Measurements from ENCODE around the gene AKAP8.

AKAP8 gene

GRCh38 chr19:15331419-15332310, 47.9 kb downstream of the AKAP8 start:
- H3K9ac ChIP-seq (ENCODE audit: low read length), result peak overlapping the region; percentile 95
- H3K27me3 ChIP-seq (ENCODE audit: control insufficient read depth, insufficient read depth, low read length), result no peaks in the 10 kb centered on the region
- H3K36me3 ChIP-seq (ENCODE audit: control insufficient read depth, insufficient read depth, low read length), result no peaks in the 10 kb centered on the region
- H3K4me3 ChIP-seq (ENCODE audit: low read depth, low read length), result peak overlapping the region; percentile 97
- H3K9me3 ChIP-seq (ENCODE audit: control insufficient read depth, insufficient read depth, low read depth, low read length), result no peaks in the 10 kb centered on the region
- peaks cover 7% of the 10 kb centered on the region; the same call in 1 of the 2 replicates for H3K4me1 ChIP-seq (ENCODE audit: control insufficient read depth, insufficient read depth, low read length)
- H3K27ac ChIP-seq (ENCODE audit: low read depth, low read length), result peak overlapping the region; percentile 93

- Histone ChIP-seq H3K9ac (ENCODE audit: low read length) (peak overlapping the region; percentile 95), H3K36me3 (ENCODE audit: control insufficient read depth, insufficient read depth, low read length) (no peaks in the 10 kb centered on the region)
Observed at GRCh38 chr19:15330801-15331418, 48.7 kb downstream of the AKAP8 start.

GRCh38 chr19:15328312-15328711, 51.3 kb downstream of the AKAP8 start:
- H3K4me1 ChIP-seq (ENCODE audit: control insufficient read depth, insufficient read depth, low read length), result peaks cover 23% of the 10 kb centered on the region
- H3K4me3 ChIP-seq (ENCODE audit: low read depth, low read length), result no peak overlapping the region
- H3K36me3 ChIP-seq (ENCODE audit: control insufficient read depth, insufficient read depth, low read length), result no peaks in the 10 kb centered on the region
- H3K9me3 ChIP-seq (ENCODE audit: control insufficient read depth, insufficient read depth, low read depth, low read length), result no peaks in the 10 kb centered on the region
- H3K9ac ChIP-seq (ENCODE audit: low read length), result no peak overlapping the region
- H3K27me3 ChIP-seq (ENCODE audit: control insufficient read depth, insufficient read depth, low read length), result no peaks in the 10 kb centered on the region
- H3K27ac ChIP-seq (ENCODE audit: low read depth, low read length), result no peak overlapping the region

More at GRCh38 chr19:15330801-15331418, 48.7 kb downstream of the AKAP8 start:
- peak overlapping the region; percentile 97 for H3K4me3 ChIP-seq (ENCODE audit: low read depth, low read length)
- H3K27ac ChIP-seq (ENCODE audit: low read depth, low read length), result peak overlapping the region; percentile 93
- H3K4me1 ChIP-seq (ENCODE audit: control insufficient read depth, insufficient read depth, low read length), result peaks cover 9% of the 10 kb centered on the region; the same call in 1 of the 2 replicates
- no peaks in the 10 kb centered on the region for H3K27me3 ChIP-seq (ENCODE audit: control insufficient read depth, insufficient read depth, low read length)
- no peaks in the 10 kb centered on the region for H3K9me3 ChIP-seq (ENCODE audit: control insufficient read depth, insufficient read depth, low read depth, low read length)

- no peak overlapping the region for H3K4me3 ChIP-seq (ENCODE audit: low read depth, low read length)
- H3K27ac ChIP-seq (ENCODE audit: low read depth, low read length), result no peak overlapping the region
- peak overlapping the region; percentile 17 for H3K9ac ChIP-seq (ENCODE audit: low read length)
- peaks cover 23% of the 10 kb centered on the region for H3K4me1 ChIP-seq (ENCODE audit: control insufficient read depth, insufficient read depth, low read length)
- no peaks in the 10 kb centered on the region for H3K9me3 ChIP-seq (ENCODE audit: control insufficient read depth, insufficient read depth, low read depth, low read length)
- H3K27me3 ChIP-seq (ENCODE audit: control insufficient read depth, insufficient read depth, low read length), result no peaks in the 10 kb centered on the region
- H3K36me3 ChIP-seq (ENCODE audit: control insufficient read depth, insufficient read depth, low read length), result no peaks in the 10 kb centered on the region
Observed at GRCh38 chr19:15324791-15325519, 54.6 kb downstream of the AKAP8 start.

GRCh38 chr19:15323496-15324235, 55.9 kb downstream of the AKAP8 start:
- Histone ChIP-seq H3K4me3 (ENCODE audit: low read depth, low read length) (no peak overlapping the region), H3K36me3 (ENCODE audit: control insufficient read depth, insufficient read depth, low read length) (no peaks in the 10 kb centered on the region), H3K4me1 (ENCODE audit: control insufficient read depth, insufficient read depth, low read length) (peaks cover 25% of the 10 kb centered on the region), H3K27me3 (ENCODE audit: control insufficient read depth, insufficient read depth, low read length) (no peaks in the 10 kb centered on the region), H3K9ac (ENCODE audit: low read length) (no peak overlapping the region), H3K9me3 (ENCODE audit: control insufficient read depth, insufficient read depth, low read depth, low read length) (no peaks in the 10 kb centered on the region), H3K27ac (ENCODE audit: low read depth, low read length) (no peak overlapping the region)

GRCh38 chr19:15321739-15322138, 57.8 kb downstream of the AKAP8 start:
- Histone ChIP-seq H3K9ac (ENCODE audit: low read length) (no peak overlapping the region), H3K27me3 (ENCODE audit: control insufficient read depth, insufficient read depth, low read length) (no peaks in the 10 kb centered on the region), H3K36me3 (ENCODE audit: control insufficient read depth, insufficient read depth, low read length) (peaks cover 3% of the 10 kb centered on the region; the same call in 1 of the 2 replicates), H3K4me3 (ENCODE audit: low read depth, low read length) (no peak overlapping the region), H3K4me1 (ENCODE audit: control insufficient read depth, insufficient read depth, low read length) (peaks cover 38% of the 10 kb centered on the region), H3K27ac (ENCODE audit: low read depth, low read length) (no peak overlapping the region), H3K9me3 (ENCODE audit: control insufficient read depth, insufficient read depth, low read depth, low read length) (no peaks in the 10 kb centered on the region)

- no peak overlapping the region for H3K9ac ChIP-seq (ENCODE audit: low read length)
- no peaks in the 10 kb centered on the region for H3K9me3 ChIP-seq (ENCODE audit: control insufficient read depth, insufficient read depth, low read depth, low read length)
- no peak overlapping the region for H3K27ac ChIP-seq (ENCODE audit: low read depth, low read length)
- H3K4me1 ChIP-seq (ENCODE audit: control insufficient read depth, insufficient read depth, low read length), result peaks cover 34% of the 10 kb centered on the region
- no peaks in the 10 kb centered on the region for H3K27me3 ChIP-seq (ENCODE audit: control insufficient read depth, insufficient read depth, low read length)
- no peak overlapping the region for H3K4me3 ChIP-seq (ENCODE audit: low read depth, low read length)
- peaks cover 3% of the 10 kb centered on the region; the same call in 1 of the 2 replicates for H3K36me3 ChIP-seq (ENCODE audit: control insufficient read depth, insufficient read depth, low read length)
Observed at GRCh38 chr19:15320116-15320515, 59.5 kb downstream of the AKAP8 start.

- Histone ChIP-seq H3K27ac (ENCODE audit: low read depth, low read length) (no peak overlapping the region), H3K36me3 (ENCODE audit: control insufficient read depth, insufficient read depth, low read length) (peaks cover 3% of the 10 kb centered on the region; the same call in 1 of the 2 replicates), H3K4me3 (ENCODE audit: low read depth, low read length) (no peak overlapping the region), H3K4me1 (ENCODE audit: control insufficient read depth, insufficient read depth, low read length) (peaks cover 22% of the 10 kb centered on the region), H3K27me3 (ENCODE audit: control insufficient read depth, insufficient read depth, low read length) (no peaks in the 10 kb centered on the region), H3K9ac (ENCODE audit: low read length) (no peak overlapping the region), H3K9me3 (ENCODE audit: control insufficient read depth, insufficient read depth, low read depth, low read length) (no peaks in the 10 kb centered on the region)
Observed at GRCh38 chr19:15318241-15318691, 61.3 kb downstream of the AKAP8 start.

- H3K4me3 ChIP-seq (ENCODE audit: low read depth, low read length), result no peak overlapping the region
- peaks cover 3% of the 10 kb centered on the region; the same call in 1 of the 2 replicates for H3K36me3 ChIP-seq (ENCODE audit: control insufficient read depth, insufficient read depth, low read length)
- H3K9me3 ChIP-seq (ENCODE audit: control insufficient read depth, insufficient read depth, low read depth, low read length), result no peaks in the 10 kb centered on the region
- H3K4me1 ChIP-seq (ENCODE audit: control insufficient read depth, insufficient read depth, low read length), result peaks cover 22% of the 10 kb centered on the region
- H3K27ac ChIP-seq (ENCODE audit: low read depth, low read length), result no peak overlapping the region
- H3K9ac ChIP-seq (ENCODE audit: low read length), result no peak overlapping the region
- H3K27me3 ChIP-seq (ENCODE audit: control insufficient read depth, insufficient read depth, low read length), result no peaks in the 10 kb centered on the region
Observed at GRCh38 chr19:15317392-15318071, 62.1 kb downstream of the AKAP8 start.

GRCh38 chr19:15316498-15316897, 63.1 kb downstream of the AKAP8 start:
- no peak overlapping the region for H3K4me3 ChIP-seq (ENCODE audit: low read depth, low read length)
- H3K4me1 ChIP-seq (ENCODE audit: control insufficient read depth, insufficient read depth, low read length), result peaks cover 22% of the 10 kb centered on the region
- H3K9ac ChIP-seq (ENCODE audit: low read length), result no peak overlapping the region
- no peaks in the 10 kb centered on the region for H3K27me3 ChIP-seq (ENCODE audit: control insufficient read depth, insufficient read depth, low read length)
- no peaks in the 10 kb centered on the region for H3K9me3 ChIP-seq (ENCODE audit: control insufficient read depth, insufficient read depth, low read depth, low read length)
- peaks cover 3% of the 10 kb centered on the region; the same call in 1 of the 2 replicates for H3K36me3 ChIP-seq (ENCODE audit: control insufficient read depth, insufficient read depth, low read length)
- no peak overlapping the region for H3K27ac ChIP-seq (ENCODE audit: low read depth, low read length)
